GM18507 (cell line): ENCODE results near the gene TMOD1.
A peak's percentile ranks its signal among the peaks of the same experiment; 100 is the strongest.

Source experiments
- DNase-seq: peaks from one replicate; pipeline ENCODE4 v3.0.0; 2011; ENCODE audit warnings: low read depth; ENCODE audit not compliant: insufficient read length; ENCODE audit errors: extremely low spot score
- FAIRE-seq: peaks from 2 replicates; lab custom pipeline; 2011; peaks lifted over from hg19 to GRCh38; lab: Jason Lieb, UNC

TMOD1 gene

GRCh38 chr9:97514531-97514930 lies 13.1 kb downstream of the TMOD1 start:
- FAIRE-seq, result no peak

GRCh38 chr9:97515662-97516061 lies 14.2 kb downstream of the TMOD1 start:
- DNase-seq, result no peak
- FAIRE-seq, result no peak

More at GRCh38 chr9:97514531-97514930, 13.1 kb downstream of the TMOD1 start:
- DNase-seq, result no peak

GRCh38 chr9:97516111-97516510 lies 14.6 kb downstream of the TMOD1 start:
- DNase-seq (no peak), FAIRE-seq (no peak)

- DNase-seq (no peak), FAIRE-seq (no peak)
Observed at GRCh38 chr9:97517331-97518089, 16.0 kb downstream of the TMOD1 start.

GRCh38 chr9:97518166-97518908 lies 16.9 kb downstream of the TMOD1 start:
- FAIRE-seq, result no peak

GRCh38 chr9:97518909-97519307 lies 17.4 kb downstream of the TMOD1 start:
- FAIRE-seq (no peak), DNase-seq (no peak)

More at GRCh38 chr9:97518166-97518908, 16.9 kb downstream of the TMOD1 start:
- DNase-seq, result no peak

GRCh38 chr9:97519441-97519970 lies 18.0 kb downstream of the TMOD1 start:
- FAIRE-seq (no peak), DNase-seq (no peak)

GRCh38 chr9:97521576-97522333 lies 20.3 kb downstream of the TMOD1 start:
- FAIRE-seq, result no peak
- DNase-seq, result no peak

GRCh38 chr9:97524424-97524823 lies 23.0 kb downstream of the TMOD1 start:
- no peak for DNase-seq
- FAIRE-seq, result no peak

GRCh38 chr9:97525451-97525850 lies 24.0 kb downstream of the TMOD1 start:
- no peak for FAIRE-seq
- no peak for DNase-seq

- FAIRE-seq (no peak), DNase-seq (no peak)
Observed at GRCh38 chr9:97526895-97527575, 25.6 kb downstream of the TMOD1 start.

- no peak for FAIRE-seq
- DNase-seq, result no peak
Observed at GRCh38 chr9:97527626-97528528, 26.4 kb downstream of the TMOD1 start.

GRCh38 chr9:97528529-97529230 lies 27.2 kb downstream of the TMOD1 start:
- no peak for FAIRE-seq
- no peak for DNase-seq

GRCh38 chr9:97529363-97530076 lies 28.1 kb downstream of the TMOD1 start:
- FAIRE-seq (peak; percentile 9), DNase-seq (peak; percentile 30)

- FAIRE-seq, result no peak
- DNase-seq, result no peak
Observed at GRCh38 chr9:97531888-97532376, 30.5 kb downstream of the TMOD1 start.

GRCh38 chr9:97534185-97534584 lies 32.7 kb downstream of the TMOD1 start:
- DNase-seq (no peak), FAIRE-seq (no peak)

- no peak for FAIRE-seq
- no peak for DNase-seq
Observed at GRCh38 chr9:97534961-97535594, 33.6 kb downstream of the TMOD1 start.
